ENCODE results near the gene SLC30A5.
"Not testable (repeated sequence)": the region's sequence is repeated elsewhere in the genome, so short reads cannot be mapped to it uniquely, and the experiment has no call there.

The SLC30A5 gene

DNA sequence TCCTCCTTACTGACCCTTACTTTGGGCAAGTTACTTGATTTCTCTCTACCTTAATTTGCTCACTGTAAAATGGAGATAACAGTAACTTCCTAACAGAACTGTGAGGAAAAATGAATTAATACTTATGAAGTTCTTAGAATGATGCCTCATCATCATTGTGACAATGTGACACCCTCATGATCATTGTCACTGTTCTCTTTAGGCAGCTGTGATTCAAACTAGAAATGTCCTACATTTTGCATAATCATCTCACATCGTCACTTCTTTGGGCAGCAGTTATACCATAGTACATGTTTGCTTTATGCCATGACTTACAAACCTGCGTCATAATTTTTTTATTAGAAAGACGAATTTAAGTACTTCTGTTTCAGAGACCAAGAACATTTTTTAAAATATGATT lies 9.7 kb downstream of the SLC30A5 start:
- in situ Hi-C loops (cut with MboI; ENCODE audit: low sequenced_read_pairs): no loop called here

DNA sequence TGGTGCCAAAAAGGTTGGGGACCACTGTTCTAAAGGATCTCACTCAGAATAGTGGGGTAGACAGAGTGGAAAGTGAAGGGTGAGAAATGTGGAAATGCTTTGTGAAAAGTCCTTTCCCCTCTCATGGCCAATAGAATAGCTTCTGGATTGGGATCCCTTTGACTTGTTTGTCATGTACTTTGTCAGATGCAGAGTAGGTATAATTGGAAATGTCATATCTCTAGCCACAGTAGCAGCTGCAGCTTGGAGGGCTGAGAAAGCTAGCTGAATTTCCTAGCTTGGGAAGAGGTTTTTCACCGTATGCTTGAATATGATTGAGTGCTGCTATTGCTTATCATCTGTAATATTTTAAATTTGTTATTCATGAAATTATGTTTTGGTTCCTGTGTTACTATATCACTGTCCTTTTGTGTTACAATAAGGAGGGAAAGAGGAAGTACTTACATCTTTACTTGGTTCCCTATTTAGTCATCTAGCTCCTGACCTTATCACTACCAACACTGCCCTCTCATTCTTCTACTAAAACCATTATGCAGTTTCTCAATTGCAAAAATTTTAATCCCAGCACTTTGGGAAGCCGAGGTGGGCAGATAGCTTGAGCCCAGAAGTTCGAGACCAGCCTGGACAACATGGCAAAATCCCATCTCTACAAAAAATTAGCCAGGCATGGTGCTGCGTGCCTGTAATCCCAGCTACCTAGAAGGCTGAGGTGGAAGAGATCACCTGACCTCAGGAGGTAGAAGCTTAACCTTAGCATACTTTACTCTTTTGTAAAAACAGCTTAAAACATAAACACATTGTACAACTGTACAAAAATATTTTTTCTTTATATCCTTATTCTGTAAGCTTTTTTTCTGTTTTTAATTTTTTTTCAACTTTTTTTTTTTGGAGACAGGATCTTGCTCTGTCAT lies 12.4 kb downstream of the SLC30A5 start:
- in situ Hi-C loops (cut with MboI; ENCODE audit: low sequenced_read_pairs): no loop called here

DNA sequence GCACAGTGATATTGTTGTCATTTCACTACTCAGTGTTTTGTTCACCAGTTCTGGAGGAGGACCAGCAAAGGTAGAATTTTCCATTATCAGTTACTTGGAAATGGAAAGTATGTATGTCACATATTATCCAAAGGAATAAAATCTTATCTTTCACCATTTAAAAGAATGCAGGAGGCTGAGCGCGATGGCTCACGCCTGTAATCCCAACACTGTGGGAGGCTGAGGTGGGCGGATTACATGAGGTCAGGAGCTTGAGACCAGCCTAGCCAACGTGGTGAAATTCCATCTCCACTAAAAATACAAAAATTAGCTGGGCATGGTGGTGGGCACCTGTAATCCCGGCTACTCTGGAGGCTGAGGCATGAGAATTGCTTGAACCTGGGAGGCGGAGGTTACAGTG lies 14.6 kb downstream of the SLC30A5 start:
- in situ Hi-C loops (cut with MboI; ENCODE audit: low sequenced_read_pairs): not testable (repeated sequence)

DNA sequence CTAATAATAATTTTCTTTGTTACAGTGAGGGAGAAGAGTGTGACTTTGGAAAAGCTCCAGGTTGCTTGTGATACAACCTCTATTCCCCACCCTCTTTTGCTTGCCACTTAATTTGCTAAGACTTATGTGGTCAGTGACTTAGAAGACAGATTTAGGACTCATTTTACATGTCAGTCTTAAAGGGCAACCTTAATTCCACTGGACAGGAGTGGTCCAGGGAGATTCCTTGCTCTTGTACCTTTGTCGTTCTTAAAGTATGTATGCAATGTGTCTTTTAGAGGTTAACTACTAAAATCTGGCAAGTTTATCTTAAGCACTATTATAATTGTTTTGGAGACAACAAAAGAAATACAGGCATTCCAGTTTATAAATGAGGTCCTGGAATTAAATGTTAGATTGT lies 20.0 kb downstream of the SLC30A5 start:
- in situ Hi-C loops (cut with MboI; ENCODE audit: low sequenced_read_pairs): no loop called here

DNA sequence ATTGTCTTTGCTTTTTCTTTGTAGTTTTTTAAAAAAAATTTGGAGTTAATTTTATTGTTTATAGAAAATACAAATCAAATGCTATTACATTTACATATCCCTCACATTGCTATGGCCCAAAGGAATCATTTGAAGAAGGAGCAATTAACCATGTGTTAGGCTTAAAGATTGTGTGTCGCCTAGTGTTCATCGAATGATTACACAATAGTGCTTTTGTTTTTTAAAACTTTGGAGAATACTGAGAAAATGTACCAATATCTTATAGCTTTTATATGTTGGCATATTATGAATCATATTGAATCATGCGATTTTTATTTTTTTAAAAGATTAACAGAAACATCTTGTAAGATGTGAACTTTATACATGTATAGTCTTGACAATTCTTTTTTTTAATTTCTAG lies 21.7 kb downstream of the SLC30A5 start:
- in situ Hi-C loops (cut with MboI; ENCODE audit: low sequenced_read_pairs): no loop called here

DNA sequence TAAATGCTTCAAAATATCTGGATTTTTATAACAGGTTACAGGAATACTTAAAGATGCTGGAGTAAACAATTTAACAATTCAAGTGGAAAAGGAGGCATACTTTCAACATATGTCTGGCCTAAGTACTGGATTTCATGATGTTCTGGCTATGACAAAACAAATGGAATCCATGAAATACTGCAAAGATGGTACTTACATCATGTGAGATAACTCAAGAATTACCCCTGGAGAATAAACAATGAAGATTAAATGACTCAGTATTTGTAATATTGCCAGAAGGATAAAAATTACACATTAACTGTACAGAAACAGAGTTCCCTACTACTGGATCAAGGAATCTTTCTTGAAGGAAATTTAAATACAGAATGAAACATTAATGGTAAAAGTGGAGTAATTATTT lies 35.6 kb downstream of the SLC30A5 start:
- in situ Hi-C loops (cut with MboI; ENCODE audit: low sequenced_read_pairs): no loop called here

DNA sequence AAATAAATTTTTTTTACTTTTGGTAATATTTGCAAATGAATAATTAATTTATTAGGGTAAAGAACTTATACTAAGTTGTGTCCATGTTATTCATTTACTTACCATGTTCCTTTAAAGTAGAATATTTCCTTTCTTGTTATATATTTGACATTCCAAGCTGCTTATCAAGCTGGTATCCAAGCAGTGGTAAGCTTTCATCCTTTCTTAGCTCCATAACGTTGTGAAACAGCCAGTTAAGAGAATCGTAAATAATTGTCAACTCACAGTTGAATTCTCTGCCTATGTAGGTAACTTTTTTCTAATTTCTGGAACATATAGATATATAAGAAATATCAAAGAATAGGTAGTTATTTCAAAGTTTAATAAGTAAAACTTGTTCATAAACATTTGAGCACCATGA lies 36.4 kb downstream of the SLC30A5 start:
- in situ Hi-C loops (cut with MboI; ENCODE audit: low sequenced_read_pairs): no loop called here

DNA sequence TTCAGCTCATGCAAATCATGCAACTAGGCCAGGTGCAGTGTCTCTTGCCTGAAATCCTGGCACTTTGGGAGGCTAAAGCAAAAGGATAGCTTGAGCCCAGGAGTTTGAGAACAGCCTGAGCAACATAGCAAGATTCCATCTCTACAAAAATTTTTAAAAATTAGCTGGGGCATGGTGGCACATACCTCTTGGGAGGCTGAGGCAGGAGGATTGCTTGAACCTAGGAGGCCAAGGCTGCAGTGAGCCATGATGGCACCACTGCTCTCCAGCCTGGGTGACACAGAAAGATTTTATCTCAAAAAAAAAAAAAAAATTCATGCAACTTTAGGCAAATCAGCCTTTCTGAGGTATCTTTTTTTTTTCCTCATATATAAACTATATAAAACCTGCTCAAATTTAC lies 37.5 kb downstream of the SLC30A5 start:
- in situ Hi-C loops (cut with MboI; ENCODE audit: low sequenced_read_pairs): no loop called here

DNA sequence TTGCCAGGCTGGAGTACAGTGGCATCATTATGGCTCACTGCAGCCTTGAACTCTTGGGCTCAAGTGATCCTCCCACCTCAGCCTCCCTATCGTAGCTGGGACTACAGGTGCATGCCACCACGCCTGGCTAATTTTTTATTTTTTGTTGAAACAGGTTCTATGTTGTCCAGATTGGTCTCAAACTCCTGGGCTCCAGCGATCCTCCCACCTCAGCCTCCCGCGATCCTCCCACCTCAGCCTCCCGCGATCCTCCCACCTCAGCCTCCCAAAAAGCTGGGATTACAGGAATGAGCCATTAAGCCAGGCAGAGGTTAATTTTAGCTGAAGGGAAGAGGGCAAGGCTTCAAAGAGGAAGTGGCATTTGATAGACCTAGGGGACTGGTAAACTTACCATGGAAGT lies 40.3 kb downstream of the SLC30A5 start:
- in situ Hi-C loops (cut with MboI; ENCODE audit: low sequenced_read_pairs): no loop called here

DNA sequence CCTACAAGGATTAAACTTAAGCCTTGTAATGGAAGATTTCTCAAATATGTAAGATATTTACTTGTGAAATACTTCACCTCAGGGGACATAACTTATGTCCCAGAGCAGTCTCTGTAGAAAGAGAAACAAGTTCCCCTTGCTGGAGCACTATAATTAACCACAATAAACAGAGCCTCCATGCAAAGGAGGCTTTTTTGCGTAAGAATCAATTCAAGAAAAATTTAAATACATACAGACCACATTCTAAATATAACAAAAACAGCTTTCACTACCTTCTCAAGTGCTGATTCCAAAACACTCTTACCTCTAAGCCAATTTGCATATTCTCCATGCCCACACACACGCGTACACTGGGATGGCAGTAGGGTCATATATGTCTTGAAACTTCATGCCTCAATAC lies 42.5 kb downstream of the SLC30A5 start:
- in situ Hi-C loops (cut with MboI; ENCODE audit: low sequenced_read_pairs): no loop called here

DNA sequence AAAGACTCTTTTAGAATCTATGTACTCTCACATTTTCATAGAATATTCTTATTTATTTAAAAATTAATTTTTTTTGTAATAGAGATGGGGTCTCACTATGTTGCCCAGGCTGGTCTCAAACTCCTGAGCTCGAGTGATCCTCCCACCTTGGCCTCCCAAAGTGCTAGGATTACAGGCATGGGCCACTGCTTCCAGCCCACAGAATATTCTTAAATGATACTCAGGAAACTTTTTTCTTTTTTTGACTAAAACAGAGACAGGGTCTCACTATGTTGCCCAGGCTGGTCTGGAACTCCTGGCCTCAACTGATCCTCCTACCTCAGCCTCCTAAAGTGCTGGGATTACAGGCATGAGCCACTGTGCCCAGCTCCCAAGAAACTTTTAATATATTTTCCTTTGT lies 43.4 kb downstream of the SLC30A5 start:
- in situ Hi-C loops (cut with MboI; ENCODE audit: low sequenced_read_pairs): not testable (repeated sequence)

DNA sequence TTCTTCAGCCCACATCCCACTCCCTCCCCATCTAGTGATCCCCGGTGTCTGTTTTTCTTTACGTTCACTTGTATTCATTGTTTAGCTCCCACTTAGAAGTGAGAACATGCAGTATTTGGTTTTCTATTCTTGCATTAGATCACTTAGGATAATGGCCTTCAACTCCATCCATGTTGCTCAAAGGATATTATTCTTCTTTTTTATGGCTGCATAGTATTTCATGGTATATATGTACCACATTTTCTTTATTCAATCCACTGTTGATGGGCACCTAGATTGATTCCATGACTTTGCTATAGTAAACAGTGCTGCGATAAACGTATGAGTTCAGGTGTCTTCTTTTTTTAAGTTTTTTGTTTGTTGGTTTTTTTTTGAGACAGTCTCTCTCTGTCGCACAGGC lies 44.0 kb downstream of the SLC30A5 start:
- in situ Hi-C loops (cut with MboI; ENCODE audit: low sequenced_read_pairs): no loop called here

DNA sequence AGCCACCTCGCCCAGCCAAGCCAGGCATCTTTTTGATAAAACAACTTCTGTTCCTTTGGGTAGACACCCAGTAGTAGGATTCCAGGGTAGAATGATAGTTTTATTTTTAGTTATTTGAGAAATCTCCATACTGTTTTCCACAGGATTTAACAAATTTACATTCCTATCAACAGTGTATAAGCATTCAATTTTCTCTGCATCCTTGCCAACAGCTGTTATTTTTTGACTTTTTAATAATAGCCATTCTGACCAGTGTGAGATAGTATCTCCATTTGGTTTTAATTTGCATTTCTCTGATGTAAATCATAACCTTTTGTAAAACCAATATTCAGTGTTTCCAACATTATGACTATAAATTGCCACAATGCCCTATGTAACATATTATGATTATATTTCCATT lies 45.0 kb downstream of the SLC30A5 start:
- in situ Hi-C loops (cut with MboI; ENCODE audit: low sequenced_read_pairs): no loop called here

DNA sequence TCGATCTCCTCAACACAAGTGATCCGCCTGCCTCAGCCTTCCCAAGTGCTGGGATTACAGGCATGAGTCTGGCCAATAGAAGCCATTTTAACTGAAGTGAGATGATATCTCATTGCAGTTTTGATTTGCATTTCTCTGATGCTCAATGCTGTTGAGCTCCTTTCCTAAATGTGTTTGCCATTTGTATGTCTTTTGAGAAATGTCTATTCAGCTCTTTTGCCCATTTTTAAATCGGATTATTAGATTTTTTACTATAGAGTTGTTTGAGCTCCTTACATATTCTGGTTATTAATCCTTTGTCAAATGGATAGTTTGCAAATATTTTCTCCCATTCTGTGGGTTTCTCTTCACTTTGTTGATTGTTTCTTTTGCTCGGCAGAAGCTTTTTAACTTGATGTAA lies 46.4 kb downstream of the SLC30A5 start:
- in situ Hi-C loops (cut with MboI; ENCODE audit: low sequenced_read_pairs): not testable (repeated sequence)

DNA sequence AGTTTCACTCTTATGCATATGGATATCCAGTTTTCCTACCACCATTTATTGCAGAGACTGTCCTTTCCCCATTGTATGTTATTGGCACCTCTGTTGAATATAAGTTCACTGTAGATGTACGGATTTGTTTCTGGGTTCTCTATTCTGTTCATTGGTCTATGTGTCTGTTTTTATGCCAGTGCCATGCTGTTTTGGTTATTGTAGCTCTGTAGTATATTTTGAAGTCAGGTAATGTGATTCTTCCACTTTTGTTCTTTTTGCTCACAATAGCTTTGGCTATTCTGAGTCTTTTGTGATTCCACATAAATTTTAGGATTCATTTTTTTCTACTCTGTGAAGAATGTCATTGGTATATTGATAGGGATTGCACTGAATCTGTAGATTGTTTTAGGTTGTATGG lies 47.0 kb downstream of the SLC30A5 start:
- in situ Hi-C loops (cut with MboI; ENCODE audit: low sequenced_read_pairs): no loop called here

DNA sequence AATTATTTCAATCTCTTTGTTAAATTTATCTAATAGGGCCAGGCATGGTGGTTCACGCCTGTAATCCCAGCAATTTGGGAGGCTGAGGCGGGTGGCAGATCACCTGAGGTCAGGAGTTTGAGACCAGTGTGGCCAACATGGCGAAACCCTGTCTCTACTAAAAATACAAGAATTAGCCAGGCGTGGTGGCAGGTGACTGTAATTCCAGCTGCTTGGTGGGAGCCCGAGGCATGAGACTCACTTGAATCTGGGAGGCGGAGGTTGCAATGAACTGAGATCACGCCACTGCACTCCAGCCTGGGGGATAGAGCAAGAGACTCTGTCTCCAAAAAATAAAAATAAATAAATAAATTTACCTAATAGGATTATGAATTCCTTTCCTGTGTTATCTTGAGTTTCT lies 54.8 kb downstream of the SLC30A5 start:
- in situ Hi-C loops (cut with MboI; ENCODE audit: low sequenced_read_pairs): not testable (repeated sequence)

DNA sequence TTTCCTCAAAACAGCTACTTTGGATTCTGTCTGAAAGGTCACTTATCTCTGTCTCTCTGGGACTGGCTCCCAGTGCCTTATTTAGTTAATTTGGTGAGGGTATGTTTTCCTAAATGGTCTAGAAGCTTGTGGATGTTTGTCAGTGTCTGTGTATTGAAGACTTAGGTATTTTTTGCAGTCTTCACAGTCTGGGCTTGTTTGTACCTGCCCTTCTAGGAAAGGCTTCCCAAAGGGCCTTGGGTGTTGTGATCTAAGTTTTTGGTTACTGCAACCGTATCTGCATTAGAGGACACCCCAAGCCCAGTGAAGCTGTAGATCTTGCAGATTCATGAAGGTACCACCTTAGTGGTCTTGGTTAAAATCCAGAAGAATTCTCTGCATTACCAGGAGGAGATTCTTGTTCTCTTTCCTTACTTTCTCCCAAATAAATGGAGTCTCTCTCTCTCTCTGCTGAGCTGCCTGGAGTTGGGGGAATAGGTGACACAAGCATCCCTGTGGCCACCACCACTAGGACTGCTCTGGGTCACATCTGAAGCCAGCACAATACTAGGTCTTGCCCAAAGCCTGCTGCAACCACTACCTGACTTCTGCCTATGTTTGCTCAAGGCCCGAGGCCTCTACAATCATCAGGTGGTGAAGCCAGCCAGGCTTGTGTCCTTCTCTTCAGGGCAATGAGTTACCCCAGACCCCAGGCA lies 55.3 kb downstream of the SLC30A5 start:
- in situ Hi-C loops (cut with MboI; ENCODE audit: low sequenced_read_pairs): no loop called here

DNA sequence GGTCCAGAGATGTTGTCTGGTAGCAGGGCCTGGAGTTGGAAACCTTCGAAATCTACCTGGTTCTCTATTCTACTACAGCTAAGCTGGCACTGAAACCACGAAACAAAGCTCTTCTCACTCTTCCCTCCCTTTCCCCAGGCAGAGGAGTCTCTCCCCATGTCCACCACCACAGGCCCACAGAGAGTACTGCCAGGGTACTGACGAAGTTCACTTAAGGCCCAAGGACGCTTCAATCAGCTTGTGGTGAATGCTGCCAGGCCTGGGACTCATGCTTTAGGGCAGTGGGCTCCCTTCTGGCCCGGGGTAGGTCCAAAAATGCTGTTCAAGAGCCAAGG lies 55.8 kb downstream of the SLC30A5 start:
- in situ Hi-C loops (cut with MboI; ENCODE audit: low sequenced_read_pairs): no loop called here

DNA sequence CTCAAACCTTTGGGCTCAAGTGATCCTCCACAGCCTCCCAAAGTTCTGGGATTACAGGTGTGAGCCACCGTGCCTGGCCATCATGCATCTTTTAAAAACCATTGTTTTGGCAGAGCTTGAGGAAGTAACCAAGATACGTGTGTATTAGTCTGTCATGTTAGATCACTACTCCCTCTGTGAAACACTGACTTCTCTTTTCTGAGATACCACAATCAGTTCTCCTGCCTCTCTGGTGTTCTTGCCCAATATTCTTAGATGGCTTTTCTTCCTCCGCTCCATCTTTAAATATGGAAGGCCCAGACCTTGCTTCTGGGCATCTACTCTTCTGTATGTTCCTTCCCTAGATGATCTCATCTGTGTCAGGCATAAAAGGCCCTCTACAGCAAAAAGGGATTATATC lies 58.9 kb downstream of the SLC30A5 start:
- in situ Hi-C loops (cut with MboI; ENCODE audit: low sequenced_read_pairs): no loop called here

DNA sequence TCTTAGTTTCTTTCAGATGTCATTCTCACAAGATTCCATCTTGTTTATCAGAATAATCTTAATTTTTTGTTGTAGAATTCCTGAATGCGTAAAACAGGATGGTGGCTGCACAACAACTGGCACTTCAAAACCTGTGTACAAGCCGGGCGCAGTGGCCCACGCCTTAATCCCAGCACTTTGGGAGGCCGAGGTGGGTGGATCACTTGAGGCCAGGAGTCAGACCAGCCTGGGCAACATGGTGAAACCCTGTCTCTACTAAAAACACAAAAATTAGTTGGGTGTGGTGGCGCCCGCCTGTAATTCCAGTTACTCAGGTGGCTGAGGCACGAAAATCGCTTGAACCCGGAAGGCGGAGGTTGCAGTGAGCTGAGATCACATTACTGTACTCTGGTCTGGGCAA lies 62.6 kb downstream of the SLC30A5 start:
- in situ Hi-C loops (cut with MboI; ENCODE audit: low sequenced_read_pairs): no loop called here

DNA sequence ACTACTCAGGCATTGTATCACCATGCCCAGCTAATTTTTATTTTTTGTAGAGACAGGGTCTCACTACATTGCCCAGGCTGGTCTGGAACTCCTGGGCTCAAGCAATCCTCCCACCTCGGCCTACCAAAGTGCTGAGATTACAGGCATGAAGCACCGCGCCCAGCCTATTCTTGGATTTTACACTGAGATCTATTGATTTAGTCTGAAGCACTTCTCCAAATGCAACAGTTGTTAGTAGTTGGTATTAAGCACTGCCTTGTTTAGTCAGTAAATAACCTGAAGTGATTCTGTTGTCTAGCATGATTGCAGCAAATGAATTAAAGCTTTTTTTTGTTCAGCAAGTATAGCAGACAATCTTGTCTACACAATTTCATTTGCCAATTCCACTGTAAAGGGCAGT lies 64.2 kb downstream of the SLC30A5 start:
- in situ Hi-C loops (cut with MboI; ENCODE audit: low sequenced_read_pairs): no loop called here

DNA sequence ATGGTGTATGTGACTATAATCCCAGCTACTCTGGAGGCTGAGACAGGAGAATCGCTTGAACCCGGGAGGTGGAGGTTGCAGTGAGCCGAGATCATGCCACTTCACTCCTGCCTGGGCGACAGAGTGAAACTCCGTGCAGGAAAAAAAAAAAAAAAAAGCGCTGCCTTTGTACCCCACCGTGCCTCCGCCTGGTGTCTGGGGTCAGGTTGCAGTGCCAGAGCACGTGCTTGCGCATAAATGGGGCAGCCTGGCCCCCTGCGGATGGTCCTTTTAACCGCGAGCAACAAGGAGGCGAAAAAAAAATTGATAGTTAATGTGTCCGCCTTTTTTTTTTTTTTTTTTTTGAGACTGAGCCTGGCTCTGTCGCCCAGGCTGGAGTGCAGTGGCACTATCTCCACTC lies 66.8 kb downstream of the SLC30A5 start:
- in situ Hi-C loops (cut with MboI; ENCODE audit: low sequenced_read_pairs): no loop called here

Data from HL-60/S4 treated with phorbol 12-myristate 13-acetate at 8.2 ng/mL for 4 days and 3 days (cell line).